SK-N-SH treated with all-trans-retinoic acid at 6 μM for 48 hours (cell line): ENCODE measurements around the gene FFAR4.

Experiments used
- ISL1 ChIP-seq: fragments of 250-450 bp; sonication (Bioruptor Pico); IDR thresholded peaks from 2 replicates; pipeline ENCODE4 v2.1.2; 2022; ENCODE audit warnings: mild to moderate bottlenecking, moderate library complexity
- RARB ChIP-seq: fragments of 250-450 bp; sonication (Bioruptor Pico); IDR thresholded peaks from 2 replicates; pipeline ENCODE4 v1.8.0; 2021; ENCODE audit warnings: mild to moderate bottlenecking, moderate library complexity
- ZNF565 ChIP-seq: fragments of 450-650 bp; formaldehyde crosslinking; conservative IDR thresholded peaks from 2 replicates; pipeline ENCODE4 v1.5.0; 2020; ENCODE audit warnings: low read depth, mild to moderate bottlenecking, moderate library complexity
- ZNF8 ChIP-seq: fragments of 450-650 bp; formaldehyde crosslinking; IDR thresholded peaks from 2 replicates; pipeline ENCODE4 v1.5.0; 2020; ENCODE audit warnings: mild to moderate bottlenecking, moderate library complexity
- TF ChIP-seq, protein P1 (sequence below): fragments of 250-450 bp; sonication (Bioruptor Pico); IDR thresholded peaks from 2 replicates; pipeline ENCODE4 v1.5.1; 2021; ENCODE audit warnings: mild to moderate bottlenecking, moderate library complexity
- TF ChIP-seq, protein P2 (sequence below): fragments of 250-450 bp; sonication (Bioruptor Pico); IDR thresholded peaks from 2 replicates; pipeline ENCODE4 v1.8.0; 2020; ENCODE audit warnings: mild to moderate bottlenecking, moderate library complexity, borderline replicate concordance

DNA sequence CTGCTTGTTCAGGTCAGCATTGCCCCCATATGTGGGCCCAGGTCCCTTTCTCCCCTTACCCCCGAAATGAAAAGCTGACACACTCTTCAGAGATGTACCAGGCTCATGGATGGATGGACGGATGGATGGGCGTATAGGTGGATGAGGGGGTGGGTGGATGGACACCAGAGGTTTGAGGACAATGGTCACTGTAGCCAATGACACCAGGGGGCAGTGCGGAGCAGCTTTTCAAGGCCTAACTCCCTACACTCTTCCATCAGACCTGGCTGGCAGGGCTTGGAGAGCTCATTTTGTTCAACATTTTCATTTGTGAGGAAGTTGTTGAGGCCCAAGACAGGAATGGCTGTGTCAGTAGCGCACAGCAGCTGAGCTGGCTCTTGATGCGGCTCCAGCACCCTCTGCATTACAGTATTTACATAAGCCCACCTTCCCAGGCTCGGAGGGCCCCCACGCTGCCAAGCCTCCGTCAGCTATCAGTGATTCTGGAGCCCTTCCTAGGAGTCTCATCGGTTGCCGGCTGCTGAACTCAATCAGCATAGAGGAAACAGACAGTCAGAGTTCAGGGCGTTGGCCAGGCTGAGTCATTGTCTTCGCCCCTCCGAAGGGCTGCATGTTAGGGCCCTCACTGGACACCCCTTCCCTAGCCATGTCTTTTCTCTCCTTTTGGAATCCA is 11.6 kb upstream of the FFAR4 start:
- TF ChIP-seq ZNF8 (CRISPR knock-in tag) (no peak), RARB (CRISPR knock-in tag) (no peak), ZNF565 (no peak), ISL1 (CRISPR knock-in tag) (no peak)
- TF ChIP-seq, protein P1, sequence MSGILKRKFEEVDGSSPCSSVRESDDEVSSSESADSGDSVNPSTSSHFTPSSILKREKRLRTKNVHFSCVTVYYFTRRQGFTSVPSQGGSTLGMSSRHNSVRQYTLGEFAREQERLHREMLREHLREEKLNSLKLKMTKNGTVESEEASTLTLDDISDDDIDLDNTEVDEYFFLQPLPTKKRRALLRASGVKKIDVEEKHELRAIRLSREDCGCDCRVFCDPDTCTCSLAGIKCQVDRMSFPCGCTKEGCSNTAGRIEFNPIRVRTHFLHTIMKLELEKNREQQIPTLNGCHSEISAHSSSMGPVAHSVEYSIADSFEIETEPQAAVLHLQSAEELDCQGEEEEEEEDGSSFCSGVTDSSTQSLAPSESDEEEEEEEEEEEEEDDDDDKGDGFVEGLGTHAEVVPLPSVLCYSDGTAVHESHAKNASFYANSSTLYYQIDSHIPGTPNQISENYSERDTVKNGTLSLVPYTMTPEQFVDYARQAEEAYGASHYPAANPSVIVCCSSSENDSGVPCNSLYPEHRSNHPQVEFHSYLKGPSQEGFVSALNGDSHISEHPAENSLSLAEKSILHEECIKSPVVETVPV (CRISPR knock-in tag) = no peak
- TF ChIP-seq, protein P2, sequence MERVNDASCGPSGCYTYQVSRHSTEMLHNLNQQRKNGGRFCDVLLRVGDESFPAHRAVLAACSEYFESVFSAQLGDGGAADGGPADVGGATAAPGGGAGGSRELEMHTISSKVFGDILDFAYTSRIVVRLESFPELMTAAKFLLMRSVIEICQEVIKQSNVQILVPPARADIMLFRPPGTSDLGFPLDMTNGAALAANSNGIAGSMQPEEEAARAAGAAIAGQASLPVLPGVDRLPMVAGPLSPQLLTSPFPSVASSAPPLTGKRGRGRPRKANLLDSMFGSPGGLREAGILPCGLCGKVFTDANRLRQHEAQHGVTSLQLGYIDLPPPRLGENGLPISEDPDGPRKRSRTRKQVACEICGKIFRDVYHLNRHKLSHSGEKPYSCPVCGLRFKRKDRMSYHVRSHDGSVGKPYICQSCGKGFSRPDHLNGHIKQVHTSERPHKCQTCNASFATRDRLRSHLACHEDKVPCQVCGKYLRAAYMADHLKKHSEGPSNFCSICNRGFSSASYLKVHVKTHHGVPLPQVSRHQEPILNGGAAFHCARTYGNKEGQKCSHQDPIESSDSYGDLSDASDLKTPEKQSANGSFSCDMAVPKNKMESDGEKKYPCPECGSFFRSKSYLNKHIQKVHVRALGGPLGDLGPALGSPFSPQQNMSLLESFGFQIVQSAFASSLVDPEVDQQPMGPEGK (CRISPR knock-in tag) = no peak
